Measurements from ENCODE around the gene THSD4.

- TF ChIP-seq, protein P1, sequence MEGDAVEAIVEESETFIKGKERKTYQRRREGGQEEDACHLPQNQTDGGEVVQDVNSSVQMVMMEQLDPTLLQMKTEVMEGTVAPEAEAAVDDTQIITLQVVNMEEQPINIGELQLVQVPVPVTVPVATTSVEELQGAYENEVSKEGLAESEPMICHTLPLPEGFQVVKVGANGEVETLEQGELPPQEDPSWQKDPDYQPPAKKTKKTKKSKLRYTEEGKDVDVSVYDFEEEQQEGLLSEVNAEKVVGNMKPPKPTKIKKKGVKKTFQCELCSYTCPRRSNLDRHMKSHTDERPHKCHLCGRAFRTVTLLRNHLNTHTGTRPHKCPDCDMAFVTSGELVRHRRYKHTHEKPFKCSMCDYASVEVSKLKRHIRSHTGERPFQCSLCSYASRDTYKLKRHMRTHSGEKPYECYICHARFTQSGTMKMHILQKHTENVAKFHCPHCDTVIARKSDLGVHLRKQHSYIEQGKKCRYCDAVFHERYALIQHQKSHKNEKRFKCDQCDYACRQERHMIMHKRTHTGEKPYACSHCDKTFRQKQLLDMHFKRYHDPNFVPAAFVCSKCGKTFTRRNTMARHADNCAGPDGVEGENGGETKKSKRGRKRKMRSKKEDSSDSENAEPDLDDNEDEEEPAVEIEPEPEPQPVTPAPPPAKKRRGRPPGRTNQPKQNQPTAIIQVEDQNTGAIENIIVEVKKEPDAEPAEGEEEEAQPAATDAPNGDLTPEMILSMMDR (IDR thresholded peaks at IDR 0.05) = no peak
- TF ChIP-seq POLR2A (IDR thresholded peaks at IDR 0.05) = no peak
These were observed 251.3 kb downstream of the THSD4 start for GRCh38 chr15:71366522-71366921.
